HUES6 (cell line): ENCODE results near the gene TMEM63A.

Source experiments
- H3K27ac ChIP-seq: 2 replicates; pipeline ENCODE4 v1.7.0; 2013; ENCODE audit warnings: low read depth, mild to moderate bottlenecking, low read length, inconsistent platforms
- H3K27me3 ChIP-seq: 2 replicates; pipeline ENCODE4 v1.6.1; 2013; ENCODE audit warnings: low read length; ENCODE audit not compliant: control insufficient read depth, insufficient read depth
- H3K36me3 ChIP-seq: 2 replicates; pipeline ENCODE4 v1.6.1; 2013; ENCODE audit warnings: low read length; ENCODE audit not compliant: control insufficient read depth, insufficient read depth
- H3K4me1 ChIP-seq: 2 replicates; pipeline ENCODE4 v1.6.1; 2013; ENCODE audit warnings: low read length; ENCODE audit not compliant: control insufficient read depth, insufficient read depth
- H3K4me3 ChIP-seq: 2 replicates; pipeline ENCODE4 v1.5.1; 2013; ENCODE audit warnings: low read depth, low read length
- H3K9ac ChIP-seq: one replicate; pipeline ENCODE4 v1.6.1; 2013; ENCODE audit warnings: mild to moderate bottlenecking, low read length
- H3K9me3 ChIP-seq: 2 replicates; pipeline ENCODE4 v1.6.1; 2013; ENCODE audit warnings: low read depth, low read length; ENCODE audit not compliant: control insufficient read depth, insufficient read depth

TMEM63A gene

GRCh38 chr1:225863167-225863566 is 19.0 kb downstream of the TMEM63A start:
- H3K4me1 ChIP-seq: no peaks in the 10 kb centered on the region
- no peaks in the 10 kb centered on the region for H3K9me3 ChIP-seq
- no peak overlapping the region for H3K27ac ChIP-seq
- H3K27me3 ChIP-seq: no peaks in the 10 kb centered on the region
- H3K9ac ChIP-seq: no peak overlapping the region
- no peak overlapping the region for H3K4me3 ChIP-seq
- peaks cover 92% of the 10 kb centered on the region for H3K36me3 ChIP-seq

- H3K36me3 ChIP-seq: peaks cover 91% of the 10 kb centered on the region
- H3K4me1 ChIP-seq: no peaks in the 10 kb centered on the region
- no peaks in the 10 kb centered on the region for H3K27me3 ChIP-seq
- no peak overlapping the region for H3K27ac ChIP-seq
- H3K9ac ChIP-seq: no peak overlapping the region
- no peaks in the 10 kb centered on the region for H3K9me3 ChIP-seq
- H3K4me3 ChIP-seq: no peak overlapping the region
These were observed 19.6 kb downstream of the TMEM63A start for GRCh38 chr1:225862581-225862950.

GRCh38 chr1:225861834-225862580 is 20.2 kb downstream of the TMEM63A start:
- peaks cover 88% of the 10 kb centered on the region for H3K36me3 ChIP-seq
- H3K27ac ChIP-seq: no peak overlapping the region
- no peak overlapping the region for H3K4me3 ChIP-seq
- H3K9ac ChIP-seq: no peak overlapping the region
- no peaks in the 10 kb centered on the region for H3K4me1 ChIP-seq
- no peaks in the 10 kb centered on the region for H3K27me3 ChIP-seq
- no peaks in the 10 kb centered on the region for H3K9me3 ChIP-seq

GRCh38 chr1:225860876-225861441 is 21.2 kb downstream of the TMEM63A start:
- H3K27me3 ChIP-seq: no peaks in the 10 kb centered on the region
- H3K27ac ChIP-seq: no peak overlapping the region
- no peak overlapping the region for H3K9ac ChIP-seq
- peaks cover 86% of the 10 kb centered on the region for H3K36me3 ChIP-seq
- H3K4me1 ChIP-seq: no peaks in the 10 kb centered on the region
- H3K4me3 ChIP-seq: no peak overlapping the region
- no peaks in the 10 kb centered on the region for H3K9me3 ChIP-seq

GRCh38 chr1:225860107-225860506 is 22.1 kb downstream of the TMEM63A start:
- no peak overlapping the region for H3K4me3 ChIP-seq
- H3K36me3 ChIP-seq: peaks cover 86% of the 10 kb centered on the region
- no peaks in the 10 kb centered on the region for H3K9me3 ChIP-seq
- no peak overlapping the region for H3K27ac ChIP-seq
- H3K4me1 ChIP-seq: no peaks in the 10 kb centered on the region
- no peak overlapping the region for H3K9ac ChIP-seq
- no peaks in the 10 kb centered on the region for H3K27me3 ChIP-seq

DNA sequence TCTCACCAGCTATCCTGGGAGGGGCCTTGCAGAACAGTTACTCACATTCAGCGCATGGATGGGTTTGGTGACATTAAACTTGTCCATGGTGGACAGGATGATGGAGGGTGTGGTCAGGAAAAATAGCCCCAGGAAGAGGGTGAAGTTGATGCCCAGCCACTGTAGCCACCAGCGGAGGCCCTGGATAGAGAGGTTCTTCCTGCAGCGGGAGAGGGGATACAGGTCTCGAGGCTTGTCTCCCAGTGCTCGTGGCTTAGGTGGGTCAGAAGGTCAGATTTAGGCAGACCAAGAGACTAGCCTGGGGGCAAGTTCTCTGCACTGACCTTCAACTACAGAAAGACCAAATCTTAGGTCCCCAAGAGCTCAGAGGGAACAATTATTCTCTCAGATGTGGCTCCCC is 23.0 kb downstream of the TMEM63A start:
- Histone ChIP-seq H3K4me1 (no peaks in the 10 kb centered on the region), H3K27me3 (no peaks in the 10 kb centered on the region), H3K36me3 (peaks cover 89% of the 10 kb centered on the region)

GRCh38 chr1:225857256-225857655 is 24.9 kb downstream of the TMEM63A start:
- Histone ChIP-seq H3K4me3 (no peak overlapping the region), H3K9ac (no peak overlapping the region), H3K36me3 (peaks cover 90% of the 10 kb centered on the region), H3K27me3 (no peaks in the 10 kb centered on the region), H3K4me1 (peaks cover 3% of the 10 kb centered on the region; the same call in 1 of the 2 replicates), H3K27ac (no peak overlapping the region), H3K9me3 (no peaks in the 10 kb centered on the region)

More for the DNA sequence above, 23.0 kb downstream of the TMEM63A start:
- no peaks in the 10 kb centered on the region for H3K9me3 ChIP-seq
- no peak overlapping the region for H3K4me3 ChIP-seq
- H3K27ac ChIP-seq: no peak overlapping the region
- no peak overlapping the region for H3K9ac ChIP-seq

GRCh38 chr1:225855503-225856300 is 26.5 kb downstream of the TMEM63A start:
- Histone ChIP-seq H3K27me3 (no peaks in the 10 kb centered on the region), H3K4me1 (peaks cover 6% of the 10 kb centered on the region; the same call in 1 of the 2 replicates), H3K4me3 (no peak overlapping the region), H3K27ac (no peak overlapping the region), H3K9me3 (0 out of 2 replicates have a peak, but pooled peaks cover 2% of the 10 kb centered on the region), H3K36me3 (peaks cover 85% of the 10 kb centered on the region), H3K9ac (no peak overlapping the region)

GRCh38 chr1:225853441-225853840 is 28.7 kb downstream of the TMEM63A start:
- H3K27me3 ChIP-seq: no peaks in the 10 kb centered on the region
- no peak overlapping the region for H3K27ac ChIP-seq
- peaks cover 20% of the 10 kb centered on the region; the same call in 1 of the 2 replicates for H3K4me1 ChIP-seq
- H3K36me3 ChIP-seq: peaks cover 77% of the 10 kb centered on the region
- H3K4me3 ChIP-seq: no peak overlapping the region
- 0 out of 2 replicates have a peak, but pooled peaks cover 2% of the 10 kb centered on the region for H3K9me3 ChIP-seq
- no peak overlapping the region for H3K9ac ChIP-seq

GRCh38 chr1:225852413-225853124 is 29.6 kb downstream of the TMEM63A start:
- Histone ChIP-seq H3K36me3 (peaks cover 81% of the 10 kb centered on the region), H3K4me3 (no peak overlapping the region), H3K27ac (no peak overlapping the region), H3K9ac (no peak overlapping the region), H3K27me3 (no peaks in the 10 kb centered on the region), H3K4me1 (peaks cover 20% of the 10 kb centered on the region; the same call in 1 of the 2 replicates), H3K9me3 (0 out of 2 replicates have a peak, but pooled peaks cover 2% of the 10 kb centered on the region)
